Epithelial cell of proximal tubule (primary cell): Measurements from ENCODE around the gene MMP14. TPM values are rescaled to one million over a fixed set of nuclear protein-coding genes. Genes with fewer than 3 reads are reported as not detected.

Experiments used
- DNase-seq: peaks from one replicate; pipeline ENCODE4 v3.0.0-alpha.2; 2011; ENCODE audit warnings: low read depth
- H3K4me3 ChIP-seq: 2 replicates; pipeline ENCODE4 v1.5.1; 2011; ENCODE audit warnings: low read depth, mild to moderate bottlenecking, low read length
- CTCF ChIP-seq: conservative IDR thresholded peaks from 2 replicates; pipeline ENCODE4 v1.5.1; 2012; ENCODE audit warnings: low read depth, mild to moderate bottlenecking, low read length
- total RNA-seq: library from RNA; depleted of rRNA; stranded (reverse); fragments of >200 nt; gene quantifications from 2 replicates; pipeline ENCODE4 v1.2.3, GENCODE V29; 2015

MMP14 gene
- total RNA-seq, 1 donor from 2014 or later = 227 TPM

DNA sequence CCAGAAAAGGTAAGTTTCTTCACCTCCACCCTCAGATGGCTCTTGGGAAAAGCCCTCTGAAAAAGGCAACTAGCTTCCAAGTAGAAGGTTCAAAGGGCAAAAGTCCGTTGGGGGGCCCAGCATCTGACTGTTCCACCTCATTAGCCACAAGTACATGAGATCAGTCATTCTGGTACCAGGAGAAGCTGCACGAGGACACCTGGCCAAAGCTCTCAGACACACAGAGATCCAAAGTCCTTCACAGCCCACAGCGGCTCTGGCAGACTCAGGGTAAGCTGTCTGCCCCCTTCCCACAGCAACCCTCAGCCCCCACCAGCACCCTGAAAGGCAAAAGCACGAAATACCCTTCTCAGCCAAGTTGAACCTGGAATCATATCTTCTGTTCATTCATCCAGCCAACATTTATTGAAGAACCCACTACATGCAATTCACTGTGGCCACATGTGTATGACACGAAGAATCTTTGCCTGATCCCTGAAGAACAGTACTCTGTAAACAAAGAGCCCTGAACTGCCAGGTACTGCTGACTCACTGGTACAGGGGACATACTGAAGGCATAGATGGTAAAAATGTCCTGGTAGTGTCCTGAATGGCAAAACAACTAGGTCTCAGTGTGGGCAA, 40.2 kb upstream of the MMP14 start:
- no peak for DNase-seq
- H3K4me3 ChIP-seq = no peak overlapping the region
- TF ChIP-seq CTCF = no peak

DNA sequence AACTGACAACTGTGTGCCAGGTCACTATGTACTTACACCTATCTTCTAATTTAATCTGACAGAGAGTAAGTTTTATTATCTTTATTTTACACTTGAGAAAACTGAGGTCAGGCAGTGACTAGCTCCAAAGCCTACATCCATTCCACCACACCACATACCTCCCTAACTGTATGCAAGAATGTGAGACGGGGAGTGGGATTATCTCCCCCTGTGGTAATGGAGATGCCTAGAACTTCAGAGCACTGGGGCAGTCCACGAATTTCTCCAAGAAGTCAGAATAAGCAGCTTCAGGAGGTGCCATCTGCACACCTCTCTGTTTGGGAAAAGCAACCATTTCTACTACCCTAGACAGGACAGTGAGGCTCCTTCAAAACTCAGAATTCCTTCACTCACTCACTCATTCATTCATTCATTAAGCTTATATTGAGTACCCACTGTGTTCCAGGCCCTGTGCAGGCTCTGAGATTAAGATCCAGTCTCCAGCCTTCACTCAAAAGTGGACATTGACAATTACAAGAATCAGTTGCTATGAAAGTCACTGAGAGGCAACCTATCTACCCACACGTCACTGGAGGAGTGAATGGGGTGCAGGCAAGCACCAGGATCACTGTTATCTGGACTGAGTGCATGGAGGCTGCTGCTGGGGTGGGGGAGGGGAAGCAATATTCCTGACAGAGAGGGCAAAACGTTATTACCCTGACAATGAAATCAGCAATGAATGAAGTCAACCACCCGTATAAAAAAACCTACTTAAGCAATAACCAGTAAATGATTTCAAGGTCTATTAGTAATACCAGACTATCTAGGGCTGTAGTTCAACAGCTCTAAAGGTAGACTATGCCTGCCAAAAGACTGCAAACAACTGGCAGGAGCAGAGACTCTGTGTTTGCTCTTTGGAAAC, 39.1 kb upstream of the MMP14 start:
- no peak for TF ChIP-seq CTCF
- no peak for DNase-seq
- H3K4me3 ChIP-seq = no peak overlapping the region

- DNase-seq = no peak
- TF ChIP-seq CTCF = no peak
- H3K4me3 ChIP-seq = no peak overlapping the region
These were observed 37.9 kb upstream of the MMP14 start for GRCh38 chr14:22798528-22798927.

GRCh38 chr14:22800346-22800745, 36.0 kb upstream of the MMP14 start:
- H3K4me3 ChIP-seq = no peak overlapping the region
- TF ChIP-seq CTCF = no peak
- no peak for DNase-seq

DNA sequence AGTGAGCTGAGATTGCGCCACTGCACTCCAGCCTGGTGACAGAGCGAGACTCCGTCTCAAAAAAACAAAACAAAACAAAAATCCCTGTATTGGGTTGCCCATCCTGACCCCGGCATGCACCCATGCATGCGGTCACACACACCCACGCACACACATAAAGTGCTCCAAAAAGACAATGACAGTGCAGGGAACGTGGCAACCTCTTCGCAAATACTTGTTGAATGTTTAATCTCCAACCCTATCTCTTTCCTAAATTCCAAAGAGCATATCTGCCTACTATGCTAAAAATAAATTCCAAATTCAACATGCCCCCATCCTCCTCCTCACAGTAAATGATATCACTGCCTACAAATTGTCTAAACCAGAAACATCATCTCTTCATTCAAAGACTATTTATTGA, 34.7 kb upstream of the MMP14 start:
- no peak overlapping the region for H3K4me3 ChIP-seq
- no peak for DNase-seq
- TF ChIP-seq CTCF = no peak

DNA sequence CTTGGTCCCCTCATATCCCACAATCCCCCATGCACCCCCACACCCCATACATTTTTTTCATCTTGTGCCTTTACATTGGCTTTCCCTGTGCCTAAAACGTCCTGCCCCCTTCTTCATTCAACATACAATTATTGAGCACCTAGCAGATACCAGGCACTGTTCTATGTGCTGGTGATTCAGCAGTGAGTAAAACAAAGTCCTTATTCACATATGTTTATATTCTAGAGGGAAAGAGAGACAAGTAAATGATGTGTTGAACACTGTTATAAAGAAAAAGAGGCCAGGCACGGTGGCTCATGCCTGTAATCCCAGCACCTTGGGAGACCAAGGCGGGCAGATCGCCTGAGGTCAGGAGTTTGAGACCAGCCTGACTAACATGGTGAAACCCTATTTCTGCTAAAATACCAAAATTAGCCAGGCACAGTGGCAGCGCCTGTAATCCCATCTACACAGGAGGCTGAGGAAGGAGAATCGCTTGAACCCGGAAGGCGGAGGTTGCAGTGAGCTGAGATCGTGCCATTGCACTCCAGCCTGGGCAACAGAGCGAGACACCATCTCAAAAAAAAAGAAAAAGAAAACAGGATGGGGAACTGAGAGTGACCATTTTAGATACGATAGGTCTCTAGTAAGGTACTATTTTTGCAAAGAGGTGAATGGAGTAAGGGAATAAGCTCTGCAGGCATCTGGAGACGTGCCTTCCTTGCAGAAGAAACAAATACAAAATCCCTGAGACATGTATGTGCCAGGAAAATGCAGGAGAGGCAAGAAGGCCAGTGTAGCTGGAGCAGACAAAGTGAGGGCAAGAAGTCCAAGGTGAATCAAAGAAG, 33.3 kb upstream of the MMP14 start:
- TF ChIP-seq CTCF = no peak
- H3K4me3 ChIP-seq = no peak overlapping the region
- no peak for DNase-seq
